ENCODE data around the gene RRP8. TPM values are rescaled to one million over a fixed set of nuclear protein-coding genes. Genes with fewer than 3 reads are reported as not detected.

RRP8 gene
- total RNA-seq, 1 experiment from 2014 or later = 10.1 TPM

GRCh38 chr11:6596239-6596877 is 7.1 kb downstream of the RRP8 start:
- Histone ChIP-seq H3K4me1 (replicated peaks; ENCODE audit: insufficient read depth) (no peaks in the 10 kb centered on the region), H3F3A (ENCODE audit: insufficient read depth, low read depth) (no peaks in the 10 kb centered on the region), H3K4me3 (no peak overlapping the region), H2AFZ (no peak overlapping the region), H3K27ac (no peak overlapping the region), H4K20me1 (ENCODE audit: insufficient read depth) (no peaks in the 10 kb centered on the region), H3K36me3 (ENCODE audit: low read depth) (0 out of 2 replicates have a peak, but pooled peaks cover 6% of the 10 kb centered on the region), H3K27me3 (ENCODE audit: insufficient read depth, low read depth) (no peaks in the 10 kb centered on the region), H3K79me2 (ENCODE audit: low read depth) (peaks cover 2% of the 10 kb centered on the region; the same call in 1 of the 2 replicates), H3K9me2 (ENCODE audit: insufficient read depth) (no peaks in the 10 kb centered on the region), H3K9me3 (ENCODE audit: insufficient read depth, low read depth) (no peaks in the 10 kb centered on the region), H3K4me2 (no peak overlapping the region)
- ChIA-PET POLR2A (ENCODE audit: unreplicated experiment) (no interaction called here), CTCF (no interaction called here)
- no peak for DNase-seq
- intact Hi-C loops (cut with micrococcal nuclease; ENCODE audit: unreplicated experiment) = no loop called here
- no peak for TF ChIP-seq EZH2 (IDR thresholded peaks at IDR 0.05; ENCODE audit: low read depth)
- no TSS peak for BruUV-seq (replicated peaks)

GRCh38 chr11:6594142-6594768 is 9.2 kb downstream of the RRP8 start:
- Histone ChIP-seq H3K4me3 (no peak overlapping the region), H3K27ac (no peak overlapping the region), H4K20me1 (ENCODE audit: insufficient read depth) (no peaks in the 10 kb centered on the region), H3K4me2 (no peak overlapping the region), H3K4me1 (replicated peaks; ENCODE audit: insufficient read depth) (no peaks in the 10 kb centered on the region), H3K9me2 (ENCODE audit: insufficient read depth) (no peaks in the 10 kb centered on the region), H3K36me3 (ENCODE audit: low read depth) (no peaks in the 10 kb centered on the region), H3K79me2 (ENCODE audit: low read depth) (no peaks in the 10 kb centered on the region), H2AFZ (no peak overlapping the region), H3F3A (ENCODE audit: insufficient read depth, low read depth) (no peaks in the 10 kb centered on the region), H3K27me3 (ENCODE audit: insufficient read depth, low read depth) (no peaks in the 10 kb centered on the region), H3K9me3 (ENCODE audit: insufficient read depth, low read depth) (no peaks in the 10 kb centered on the region)
- DNase-seq = no peak
- CTCF ChIA-PET = no interaction called here
- TF ChIP-seq EZH2 (IDR thresholded peaks at IDR 0.05; ENCODE audit: low read depth) = no peak
- no peak for TF ChIP-seq CTCF (conservative IDR thresholded peaks at IDR 0.05)
- POLR2A ChIA-PET (ENCODE audit: unreplicated experiment) = no interaction called here
- BruUV-seq (replicated peaks) = no TSS peak
- intact Hi-C loops (cut with micrococcal nuclease; ENCODE audit: unreplicated experiment) = no loop called here

GRCh38 chr11:6588018-6588417 is 15.4 kb downstream of the RRP8 start:
- no peak for DNase-seq
- POLR2A ChIA-PET (ENCODE audit: unreplicated experiment) = no interaction called here
- CTCF ChIA-PET = no interaction called here

More at GRCh38 chr11:6588018-6588417, 15.4 kb downstream of the RRP8 start:
- intact Hi-C loops (cut with micrococcal nuclease; ENCODE audit: unreplicated experiment) = no loop called here
- no peaks in the 10 kb centered on the region for H3K79me2 ChIP-seq (ENCODE audit: low read depth)
- no peak overlapping the region for H3K27ac ChIP-seq
- no TSS peak for BruUV-seq (replicated peaks)
- no peak for TF ChIP-seq CTCF (conservative IDR thresholded peaks at IDR 0.05)
- TF ChIP-seq EZH2 (IDR thresholded peaks at IDR 0.05; ENCODE audit: low read depth) = no peak
- H3K4me3 ChIP-seq = no peak overlapping the region
- no peaks in the 10 kb centered on the region for H3K36me3 ChIP-seq (ENCODE audit: low read depth)
- no peak overlapping the region for H2AFZ ChIP-seq
- H3F3A ChIP-seq (ENCODE audit: insufficient read depth, low read depth) = no peaks in the 10 kb centered on the region
- no peaks in the 10 kb centered on the region for H3K9me2 ChIP-seq (ENCODE audit: insufficient read depth)
- no peaks in the 10 kb centered on the region for H4K20me1 ChIP-seq (ENCODE audit: insufficient read depth)
- no peak overlapping the region for H3K4me2 ChIP-seq
- no peaks in the 10 kb centered on the region for H3K27me3 ChIP-seq (ENCODE audit: insufficient read depth, low read depth)
- no peaks in the 10 kb centered on the region for H3K4me1 ChIP-seq (replicated peaks; ENCODE audit: insufficient read depth)
- no peaks in the 10 kb centered on the region; the same call in 1 of the 2 replicates for H3K9me3 ChIP-seq (ENCODE audit: insufficient read depth, low read depth)
